HEK293T (cell line): ENCODE results near the gene TCF12.

Experiments
- CTCF ChIA-PET: fragments of 350-600 bp; formaldehyde crosslinking; extraction: SDS; loops from one replicate; lab custom pipeline; 2021; ENCODE audit warnings: antibody characterized with exemption, inconsistent platforms; lab: Yijun Ruan, JAX
- POLR2A ChIA-PET: fragments of 350-600 bp; formaldehyde crosslinking; extraction: SDS; loops from one replicate; lab custom pipeline; 2020; ENCODE audit warnings: antibody characterized with exemption, inconsistent platforms; lab: Yijun Ruan, JAX
- DNase-seq: peaks from one replicate; pipeline ENCODE4 v3.0.0; 2012; ENCODE audit warnings: mixed read lengths; ENCODE audit errors: extremely low spot score
- ARNT ChIP-seq: fragments of 450-650 bp; IDR thresholded peaks from 2 replicates; pipeline ENCODE4 v1.6.1; 2017; ENCODE audit warnings: mild to moderate bottlenecking
- BHLHE40 ChIP-seq: fragments of 450-650 bp; IDR thresholded peaks from 2 replicates; pipeline ENCODE4 v1.6.1; 2016; ENCODE audit warnings: mild to moderate bottlenecking, moderate library complexity, borderline replicate concordance
- CTBP1 ChIP-seq: fragments of 450-650 bp; IDR thresholded peaks from 2 replicates; pipeline ENCODE4 v1.6.1; 2016; ENCODE audit warnings: borderline replicate concordance
- ELF4 ChIP-seq: fragments of 450-650 bp; IDR thresholded peaks from 2 replicates; pipeline ENCODE4 v1.6.1; 2017; ENCODE audit warnings: antibody characterized with exemption
- FOXA1 ChIP-seq: fragments of 450-650 bp; IDR thresholded peaks from 2 replicates; pipeline ENCODE4 v1.6.1; 2016; ENCODE audit warnings: mild to moderate bottlenecking
- FOXK2 ChIP-seq: fragments of 450-650 bp; IDR thresholded peaks from 2 replicates; pipeline ENCODE4 v1.6.1; 2016; ENCODE audit warnings: mild to moderate bottlenecking
- FOXM1 ChIP-seq: fragments of 450-650 bp; IDR thresholded peaks from 2 replicates; pipeline ENCODE4 v1.6.1; 2017; ENCODE audit warnings: mild to moderate bottlenecking, borderline replicate concordance
- HDGF ChIP-seq: fragments of 450-650 bp; IDR thresholded peaks from 2 replicates; pipeline ENCODE4 v1.6.1; 2017; ENCODE audit warnings: antibody characterized with exemption, borderline replicate concordance
- L3MBTL2 ChIP-seq: fragments of 450-650 bp; conservative IDR thresholded peaks from 2 replicates; pipeline ENCODE4 v1.6.1; 2016; ENCODE audit warnings: mild to moderate bottlenecking
- LEF1 ChIP-seq: fragments of 450-650 bp; IDR thresholded peaks from 2 replicates; pipeline ENCODE4 v1.6.1; 2017; ENCODE audit warnings: mild to moderate bottlenecking, borderline replicate concordance
- NFRKB ChIP-seq: fragments of 450-650 bp; IDR thresholded peaks from 2 replicates; pipeline ENCODE4 v1.6.1; 2016; ENCODE audit warnings: mild to moderate bottlenecking, moderate library complexity
- SP1 ChIP-seq: fragments of 450-650 bp; IDR thresholded peaks from 2 replicates; pipeline ENCODE4 v1.6.1; 2017
- SUZ12 ChIP-seq: fragments of 450-650 bp; IDR thresholded peaks from 2 replicates; pipeline ENCODE4 v1.6.1; 2016; ENCODE audit warnings: mild to moderate bottlenecking
- TARDBP ChIP-seq: fragments of 450-650 bp; IDR thresholded peaks from 2 replicates; pipeline ENCODE4 v1.6.1; 2016
- ZNF384 ChIP-seq: fragments of 450-650 bp; IDR thresholded peaks from 2 replicates; pipeline ENCODE4 v1.6.1; 2016
- TF ChIP-seq, protein P1 (sequence below): fragments of 450-650 bp; IDR thresholded peaks from 2 replicates; pipeline ENCODE4 v1.6.1; 2016

Gene TCF12

DNA sequence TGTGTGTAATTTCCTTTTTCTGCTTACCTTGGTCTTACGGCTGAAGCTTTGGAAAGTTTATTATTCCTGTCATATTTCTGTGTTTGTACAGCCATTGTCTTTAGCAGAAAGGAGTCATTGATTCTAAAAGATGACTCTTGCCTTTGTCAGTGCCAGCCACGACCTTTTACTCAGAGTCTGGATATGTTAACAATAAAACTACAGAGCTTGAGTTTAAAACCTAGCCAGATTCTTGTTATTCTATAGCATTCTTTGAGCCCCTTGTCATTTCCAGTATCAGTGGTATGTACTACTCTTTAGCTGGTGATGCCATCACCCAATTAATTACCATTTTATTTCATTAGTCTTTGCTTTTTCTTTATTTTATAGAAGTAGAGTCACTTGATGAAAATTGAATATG lies 142.4 kb downstream of the TCF12 start:
- CTCF ChIA-PET = no interaction called here
- POLR2A ChIA-PET = no interaction called here
- TF ChIP-seq TARDBP = no peak
- TF ChIP-seq FOXA1 = no peak
- TF ChIP-seq HDGF = no peak
- TF ChIP-seq CTBP1 = no peak
- TF ChIP-seq, protein P1, sequence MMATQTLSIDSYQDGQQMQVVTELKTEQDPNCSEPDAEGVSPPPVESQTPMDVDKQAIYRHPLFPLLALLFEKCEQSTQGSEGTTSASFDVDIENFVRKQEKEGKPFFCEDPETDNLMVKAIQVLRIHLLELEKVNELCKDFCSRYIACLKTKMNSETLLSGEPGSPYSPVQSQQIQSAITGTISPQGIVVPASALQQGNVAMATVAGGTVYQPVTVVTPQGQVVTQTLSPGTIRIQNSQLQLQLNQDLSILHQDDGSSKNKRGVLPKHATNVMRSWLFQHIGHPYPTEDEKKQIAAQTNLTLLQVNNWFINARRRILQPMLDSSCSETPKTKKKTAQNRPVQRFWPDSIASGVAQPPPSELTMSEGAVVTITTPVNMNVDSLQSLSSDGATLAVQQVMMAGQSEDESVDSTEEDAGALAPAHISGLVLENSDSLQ = no peak
- no peak for TF ChIP-seq FOXK2
- no peak for TF ChIP-seq LEF1
- TF ChIP-seq ZNF384 = no peak
- TF ChIP-seq SUZ12 = no peak
- TF ChIP-seq BHLHE40 = no peak
- TF ChIP-seq L3MBTL2 = no peak
- no peak for TF ChIP-seq FOXM1
- no peak for TF ChIP-seq ARNT
- no peak for TF ChIP-seq SP1
- no peak for TF ChIP-seq NFRKB
- TF ChIP-seq ELF4 = no peak
- no peak for DNase-seq

DNA sequence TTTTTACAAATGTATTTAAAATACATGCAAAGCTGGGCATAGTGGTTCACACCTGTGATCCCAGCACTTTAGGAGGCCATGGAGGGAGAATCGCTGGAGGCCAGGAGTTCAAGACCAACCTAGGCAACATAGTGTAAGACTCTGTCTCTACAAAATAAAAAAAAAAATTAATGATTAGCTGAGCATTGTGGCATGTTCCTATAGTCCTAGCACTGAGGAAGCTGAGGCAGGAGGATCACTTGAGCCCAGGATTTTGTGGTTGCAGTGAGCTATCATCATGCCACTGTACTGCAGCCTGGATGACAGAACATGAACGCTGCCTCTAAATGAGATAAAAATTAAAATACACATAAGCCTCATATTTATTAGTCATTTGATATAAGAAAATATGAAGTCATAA lies 142.8 kb downstream of the TCF12 start:
- no peak for TF ChIP-seq L3MBTL2
- TF ChIP-seq ELF4 = no peak
- no peak for TF ChIP-seq FOXM1
- TF ChIP-seq CTBP1 = no peak
- TF ChIP-seq FOXK2 = no peak
- TF ChIP-seq, protein P1 = no peak
- TF ChIP-seq HDGF = no peak
- TF ChIP-seq ARNT = no peak
- no peak for TF ChIP-seq TARDBP
- TF ChIP-seq BHLHE40 = no peak
- no peak for TF ChIP-seq LEF1
- no peak for TF ChIP-seq SP1
- no peak for TF ChIP-seq NFRKB
- TF ChIP-seq FOXA1 = no peak
- no peak for TF ChIP-seq SUZ12
- no peak for TF ChIP-seq ZNF384
- POLR2A ChIA-PET = no interaction called here
- CTCF ChIA-PET = no interaction called here
- DNase-seq = no peak

DNA sequence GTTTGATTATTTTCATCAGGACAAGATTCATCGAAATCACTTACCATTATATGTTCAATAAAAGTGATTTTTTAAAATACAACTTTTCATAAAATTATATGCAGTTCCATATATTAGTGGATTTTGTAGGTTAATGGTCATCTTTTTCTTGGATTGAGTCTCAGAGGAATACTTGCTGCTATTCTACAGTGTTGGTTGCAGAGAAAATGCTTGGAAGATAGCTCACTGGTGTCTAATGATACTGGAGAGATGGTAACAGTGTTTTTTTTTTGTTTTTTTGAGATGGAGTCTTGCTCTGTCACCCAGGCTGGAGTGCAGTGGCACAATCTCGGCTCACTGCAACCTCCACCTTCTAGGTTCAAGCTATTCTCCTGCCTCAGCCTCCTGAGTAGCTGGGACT lies 143.3 kb downstream of the TCF12 start:
- DNase-seq = no peak
- ChIA-PET CTCF (no interaction called here), POLR2A (no interaction called here)
- TF ChIP-seq FOXA1 (no peak), FOXM1 (no peak)

DNA sequence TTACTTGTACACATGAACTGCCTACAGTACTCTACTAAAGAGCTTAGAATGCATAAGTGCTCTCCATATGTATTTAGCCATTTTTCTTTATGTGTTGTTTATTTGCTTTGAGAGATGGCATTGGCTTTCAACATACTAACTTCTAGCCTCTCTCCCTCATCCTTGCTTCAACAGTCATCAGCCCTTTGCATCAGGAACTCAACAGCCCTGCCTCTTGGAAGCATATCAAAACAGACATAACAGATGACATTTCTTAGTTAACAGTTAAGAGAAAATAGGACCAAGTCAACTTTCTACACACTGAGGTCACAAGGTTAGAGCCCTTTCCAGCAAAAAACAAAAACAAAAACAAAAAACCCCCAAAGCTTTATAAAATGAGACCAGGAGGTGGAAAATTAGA lies 145.6 kb downstream of the TCF12 start:
- ChIA-PET POLR2A (no interaction called here), CTCF (no interaction called here)
- no peak for DNase-seq
- no peak for TF ChIP-seq TARDBP
- no peak for TF ChIP-seq BHLHE40
- no peak for TF ChIP-seq SUZ12
- no peak for TF ChIP-seq ZNF384
- no peak for TF ChIP-seq L3MBTL2
- no peak for TF ChIP-seq FOXK2
- no peak for TF ChIP-seq HDGF
- TF ChIP-seq FOXM1 = no peak
- no peak for TF ChIP-seq LEF1
- TF ChIP-seq ARNT = no peak

DNA sequence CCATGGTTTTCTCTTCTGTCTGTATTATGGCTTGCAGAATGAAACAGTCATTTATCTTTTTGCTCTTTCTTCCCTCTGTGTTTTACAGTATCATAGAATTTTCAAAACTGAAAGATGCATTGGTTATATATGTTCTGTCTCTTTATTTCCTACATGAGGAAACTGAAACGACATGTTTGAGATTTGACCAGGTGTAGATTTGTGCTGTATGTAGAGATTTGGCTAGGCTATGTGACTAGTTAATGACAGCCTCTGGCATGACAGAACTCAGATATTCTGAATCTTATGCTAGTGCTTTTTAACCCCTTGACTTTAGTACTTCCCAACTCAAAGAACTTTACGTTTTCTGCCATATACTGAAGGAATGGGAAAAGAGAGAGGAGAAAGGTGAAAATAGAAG lies 151.0 kb downstream of the TCF12 start:
- CTCF ChIA-PET = no interaction called here
- DNase-seq = no peak
- no peak for TF ChIP-seq ARNT
- no peak for TF ChIP-seq ELF4
- no peak for TF ChIP-seq CTBP1
- TF ChIP-seq NFRKB = no peak
- no peak for TF ChIP-seq ZNF384
- TF ChIP-seq, protein P1 = no peak
- POLR2A ChIA-PET = no interaction called here

DNA sequence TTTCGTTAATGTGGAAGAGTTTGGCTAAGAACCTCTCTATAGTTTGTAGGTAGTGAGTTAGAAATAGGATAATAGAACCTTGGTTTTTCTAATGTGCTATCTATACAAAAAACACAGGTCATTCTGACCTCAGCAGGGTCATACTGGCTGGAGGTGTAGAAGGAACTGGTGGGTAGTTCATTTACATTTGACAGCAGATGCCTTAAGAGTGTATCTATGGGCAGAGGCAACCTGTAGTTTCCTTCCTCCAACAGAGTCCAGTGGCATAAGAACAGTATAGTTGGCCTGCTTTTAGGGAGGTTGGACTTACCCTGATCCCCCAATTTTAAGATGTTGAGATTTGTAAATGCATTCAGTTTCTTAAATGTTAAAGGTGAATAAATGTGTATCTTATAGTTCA lies 152.2 kb downstream of the TCF12 start:
- TF ChIP-seq NFRKB = no peak
- no peak for TF ChIP-seq ZNF384
- no peak for TF ChIP-seq LEF1
- no peak for TF ChIP-seq FOXK2
- TF ChIP-seq L3MBTL2 = no peak
- no peak for TF ChIP-seq ELF4
- no peak for TF ChIP-seq FOXM1
- no peak for TF ChIP-seq SUZ12
- TF ChIP-seq BHLHE40 = no peak
- ChIA-PET CTCF (no interaction called here), POLR2A (no interaction called here)
- DNase-seq = no peak

DNA sequence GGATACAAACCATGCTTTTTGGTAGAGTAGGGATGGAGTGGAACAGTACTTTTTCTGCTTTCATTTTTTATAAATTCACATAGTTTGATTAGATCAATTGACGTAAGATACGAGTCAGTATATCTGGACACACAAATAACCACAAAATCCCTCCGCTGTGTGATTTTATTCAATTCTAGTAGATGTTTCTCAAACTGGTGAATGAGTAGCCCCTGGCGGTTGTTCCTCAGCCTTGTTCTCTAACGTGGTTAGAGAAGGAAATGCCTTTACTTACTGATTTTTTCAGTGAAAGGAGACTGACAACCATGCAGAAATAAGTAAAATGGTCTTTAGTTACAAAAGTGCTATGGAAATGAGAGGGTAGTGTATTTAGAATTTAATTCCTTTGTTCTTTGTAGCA lies 161.0 kb downstream of the TCF12 start:
- TF ChIP-seq, protein P1 = no peak
- no peak for TF ChIP-seq NFRKB
- TF ChIP-seq FOXA1 = no peak
- no peak for TF ChIP-seq CTBP1
- TF ChIP-seq TARDBP = no peak
- no peak for TF ChIP-seq ELF4
- TF ChIP-seq FOXK2 = no peak
- TF ChIP-seq SUZ12 = no peak
- no peak for TF ChIP-seq BHLHE40
- no peak for TF ChIP-seq ARNT
- no peak for TF ChIP-seq LEF1
- TF ChIP-seq SP1 = no peak
- no peak for TF ChIP-seq L3MBTL2
- no peak for TF ChIP-seq ZNF384
- no peak for DNase-seq
- CTCF ChIA-PET = no interaction called here
- POLR2A ChIA-PET = no interaction called here
